Skeletal muscle tissue (tissue), 4 donors: ENCODE data around the gene GSAP. TPM values are rescaled to one million over a fixed set of nuclear protein-coding genes. Genes with fewer than 3 reads are reported as not detected.

Experiments used
- H3K27ac ChIP-seq: one replicate; pipeline ENCODE4 v1.7.0; 2013; ENCODE audit warnings: mild to moderate bottlenecking, low read depth, low read length, inconsistent platforms
- H3K27me3 ChIP-seq, 3 donors: one replicate each; pipeline ENCODE4 v1.7.0; 2013; ENCODE audit warnings: low read length in 3 of 3; ENCODE audit not compliant: control insufficient read depth in 3 of 3, insufficient read depth in 3 of 3
- H3K36me3 ChIP-seq, 3 donors: one replicate each; pipeline ENCODE4 v1.7.0; 2013; ENCODE audit warnings: low read length in 3 of 3; ENCODE audit not compliant: control insufficient read depth in 3 of 3, insufficient read depth in 3 of 3
- H3K4me1 ChIP-seq, 3 donors: one replicate each; pipeline ENCODE4 v1.7.0; 2013; ENCODE audit warnings: low read length in 3 of 3, mild to moderate bottlenecking in 3 of 3; ENCODE audit not compliant: control insufficient read depth in 3 of 3, insufficient read depth in 3 of 3
- H3K4me3 ChIP-seq, 3 donors: one replicate each; pipeline ENCODE4 v1.7.0; 2013; ENCODE audit warnings: low read length in 3 of 3
- H3K9ac ChIP-seq, 3 donors: one replicate each; pipeline ENCODE4 v1.7.0; 2013; ENCODE audit warnings: low read length in 3 of 3, mild to moderate bottlenecking in 3 of 3, moderate library complexity in 2 of 3, low read depth in 1 of 3
- H3K9me3 ChIP-seq, 3 donors: one replicate each; pipeline ENCODE4 v1.7.0; 2013; ENCODE audit warnings: low read length in 3 of 3; ENCODE audit not compliant: control insufficient read depth in 3 of 3
- total RNA-seq: library from RNA; depleted of rRNA; stranded (reverse); fragments of >200 nt; gene quantifications from one replicate; pipeline ENCODE4 v1.2.3, GENCODE V29; 2014
- donor health status: Osteomylitis.

GSAP gene
- total RNA-seq, 1 donor from 2014 or later, result 6.8 TPM

- no peak overlapping the region for H3K4me3 ChIP-seq
- no peaks in the 10 kb centered on the region for H3K9me3 ChIP-seq
- no peak overlapping the region for H3K9ac ChIP-seq
- no peak overlapping the region for H3K27ac ChIP-seq
- H3K27me3 ChIP-seq, result no peaks in the 10 kb centered on the region
- no peaks in the 10 kb centered on the region for H3K4me1 ChIP-seq
- H3K36me3 ChIP-seq, result peaks cover 0 to 5% (median 4%) of the 10 kb centered on the region in 3 donors
Observed at GRCh38 chr7:77378584-77378983, 37.6 kb downstream of the GSAP start.

- Histone ChIP-seq H3K4me3 (no peak overlapping the region), H3K27me3 (no peaks in the 10 kb centered on the region), H3K9ac (no peak overlapping the region), H3K27ac (no peak overlapping the region), H3K36me3 (peaks cover 0 to 2% (median 0%) of the 10 kb centered on the region in 3 donors), H3K9me3 (peaks cover 0 to 3% (median 0%) of the 10 kb centered on the region in 3 donors), H3K4me1 (no peaks in the 10 kb centered on the region)
Observed at GRCh38 chr7:77370606-77371005, 45.5 kb downstream of the GSAP start.

GRCh38 chr7:77368974-77369373, 47.2 kb downstream of the GSAP start:
- Histone ChIP-seq H3K36me3 (peaks cover 0 to 2% (median 0%) of the 10 kb centered on the region in 3 donors), H3K27me3 (no peaks in the 10 kb centered on the region), H3K4me1 (no peaks in the 10 kb centered on the region), H3K9ac (no peak overlapping the region), H3K27ac (no peak overlapping the region), H3K9me3 (peaks cover 0 to 3% (median 0%) of the 10 kb centered on the region in 3 donors), H3K4me3 (no peak overlapping the region)

- peaks cover 0 to 3% (median 0%) of the 10 kb centered on the region in 3 donors for H3K9me3 ChIP-seq
- H3K27me3 ChIP-seq, result no peaks in the 10 kb centered on the region
- no peak overlapping the region for H3K9ac ChIP-seq
- no peaks in the 10 kb centered on the region for H3K4me1 ChIP-seq
- no peak overlapping the region for H3K27ac ChIP-seq
- H3K4me3 ChIP-seq, result no peak overlapping the region
- H3K36me3 ChIP-seq, result peaks cover 0 to 2% (median 0%) of the 10 kb centered on the region in 3 donors
Observed at GRCh38 chr7:77367976-77368375, 48.2 kb downstream of the GSAP start.

GRCh38 chr7:77362905-77363304, 53.2 kb downstream of the GSAP start:
- no peaks in the 10 kb centered on the region for H3K4me1 ChIP-seq
- H3K9ac ChIP-seq, result no peak overlapping the region
- H3K9me3 ChIP-seq, result peaks cover 0 to 3% (median 0%) of the 10 kb centered on the region in 3 donors
- no peaks in the 10 kb centered on the region for H3K27me3 ChIP-seq
- H3K36me3 ChIP-seq, result peaks cover 0 to 4% (median 0%) of the 10 kb centered on the region in 3 donors
- no peak overlapping the region for H3K27ac ChIP-seq
- no peak overlapping the region for H3K4me3 ChIP-seq

GRCh38 chr7:77360969-77361368, 55.2 kb downstream of the GSAP start:
- no peaks in the 10 kb centered on the region for H3K9me3 ChIP-seq
- no peaks in the 10 kb centered on the region for H3K4me1 ChIP-seq
- no peak overlapping the region for H3K4me3 ChIP-seq
- no peaks in the 10 kb centered on the region for H3K27me3 ChIP-seq
- no peak overlapping the region for H3K9ac ChIP-seq
- peaks cover 0 to 4% (median 0%) of the 10 kb centered on the region in 3 donors for H3K36me3 ChIP-seq
- H3K27ac ChIP-seq, result no peak overlapping the region

- H3K36me3 ChIP-seq, result peaks cover 0 to 4% (median 0%) of the 10 kb centered on the region in 3 donors
Observed at GRCh38 chr7:77360104-77360503, 56.0 kb downstream of the GSAP start.

GRCh38 chr7:77359599-77359998, 56.5 kb downstream of the GSAP start:
- Histone ChIP-seq H3K9me3 (no peaks in the 10 kb centered on the region), H3K4me1 (no peaks in the 10 kb centered on the region), H3K36me3 (peaks cover 0 to 4% (median 0%) of the 10 kb centered on the region in 3 donors), H3K4me3 (no peak overlapping the region), H3K27ac (no peak overlapping the region), H3K9ac (no peak overlapping the region), H3K27me3 (no peaks in the 10 kb centered on the region)

More at GRCh38 chr7:77360104-77360503, 56.0 kb downstream of the GSAP start:
- H3K9me3 ChIP-seq, result no peaks in the 10 kb centered on the region
- H3K4me1 ChIP-seq, result no peaks in the 10 kb centered on the region
- H3K4me3 ChIP-seq, result no peak overlapping the region
- no peak overlapping the region for H3K27ac ChIP-seq
- H3K9ac ChIP-seq, result no peak overlapping the region
- no peaks in the 10 kb centered on the region for H3K27me3 ChIP-seq

GRCh38 chr7:77354914-77355313, 61.2 kb downstream of the GSAP start:
- H3K4me3 ChIP-seq, result no peak overlapping the region
- no peak overlapping the region for H3K27ac ChIP-seq
- no peaks in the 10 kb centered on the region for H3K27me3 ChIP-seq
- no peak overlapping the region for H3K9ac ChIP-seq
- H3K36me3 ChIP-seq, result peaks cover 0 to 3% (median 0%) of the 10 kb centered on the region in 3 donors
- no peaks in the 10 kb centered on the region for H3K4me1 ChIP-seq
- no peaks in the 10 kb centered on the region for H3K9me3 ChIP-seq

GRCh38 chr7:77354484-77354883, 61.7 kb downstream of the GSAP start:
- H3K36me3 ChIP-seq, result peaks cover 0 to 3% (median 0%) of the 10 kb centered on the region in 3 donors
- H3K4me1 ChIP-seq, result no peaks in the 10 kb centered on the region
- no peak overlapping the region for H3K9ac ChIP-seq
- H3K27me3 ChIP-seq, result no peaks in the 10 kb centered on the region
- H3K9me3 ChIP-seq, result no peaks in the 10 kb centered on the region
- H3K27ac ChIP-seq, result no peak overlapping the region
- H3K4me3 ChIP-seq, result no peak overlapping the region
